HepG2 (cell line): ENCODE measurements around the gene CSMD2. TPM values are rescaled to one million over a fixed set of nuclear protein-coding genes. Genes with fewer than 3 reads are reported as not detected.

Experiments
- ATAC-seq: fragments of 200-7000 bp; cut with Tn5 transposase; 3 replicates; pipeline ENCODE4 v1.9.1; 2020; ENCODE audit warnings: mild to moderate bottlenecking, moderate library complexity
- BruUV-seq: library from RNA; stranded (reverse); fragments of 400-500 nt; replicated peaks from 2 replicates; lab custom pipeline; 2021; lab: Mats Ljungman, UMichigan
- CTCF ChIA-PET: fragments of 300-600 bp; formaldehyde crosslinking; extraction: SDS; loops from one replicate; lab custom pipeline; 2021; ENCODE audit warnings: low total read pairs, inconsistent platforms, low intra/inter-chr PET ratio; lab: Yijun Ruan, JAX
- POLR2A ChIA-PET: fragments of 350-600 bp; sonication (Branson Sonifier 250); formaldehyde crosslinking; loops from one replicate; lab custom pipeline; 2020; ENCODE audit warnings: antibody characterized with exemption, inconsistent platforms; lab: Yijun Ruan, JAX
- DNase-seq: peaks from one replicate; pipeline ENCODE4 v3.0.0-alpha.2; 2015; ENCODE audit warnings: low spot score
- FAIRE-seq: peaks from 3 replicates; lab custom pipeline; 2011; peaks lifted over from hg19 to GRCh38; lab: Jason Lieb, UNC
- H2AFZ ChIP-seq: one replicate; pipeline ENCODE4 v1.6.1; 2011; ENCODE audit warnings: low read length, inconsistent platforms
- H3K27ac ChIP-seq: fragments of 300-600 bp; 3 replicates; pipeline ENCODE4 v1.8.0; 2011; ENCODE audit warnings: mixed run types, mild to moderate bottlenecking, mixed read lengths, low read length, inconsistent platforms; ENCODE audit not compliant: insufficient read depth; ENCODE audit errors: extremely low read length
- H3K27me3 ChIP-seq, 2 experiments: fragments of 200-600 bp in 1 of 2; 2 replicates in 1 of 2; 3 replicates in 1 of 2; pipeline versions ENCODE4 v1.6.0 to v1.8.0; 2011; ENCODE audit warnings: low read length in 2 of 2, mild to moderate bottlenecking in 2 of 2, moderate library complexity in 2 of 2, inconsistent platforms in 1 of 2; ENCODE audit not compliant: insufficient read depth in 2 of 2, control insufficient read depth in 1 of 2
- H3K36me3 ChIP-seq, 2 experiments: fragments of 200-600 bp in 1 of 2; replicated peaks in 1 of 2; 2 replicates in 1 of 2; 3 replicates in 1 of 2; pipeline versions ENCODE4 v1.5.1 to v1.8.0; 2011; ENCODE audit warnings: low read length in 2 of 2, inconsistent platforms in 1 of 2; ENCODE audit not compliant: insufficient read depth in 2 of 2, control insufficient read depth in 1 of 2
- H3K4me1 ChIP-seq: 2 replicates; pipeline ENCODE4 v1.5.1; 2012; ENCODE audit warnings: low read length, inconsistent platforms; ENCODE audit not compliant: insufficient read depth
- H3K4me2 ChIP-seq: 2 replicates; pipeline ENCODE4 v1.6.0; 2011; ENCODE audit warnings: low read depth, low read length, inconsistent platforms
- H3K4me3 ChIP-seq, 3 experiments: fragments of 200-600 bp in 1 of 3; sonication (generic), shearing (Covaris generic) in 1 of 3; replicated peaks in 1 of 3; 2 replicates each; pipeline ENCODE4 v1.5.1; 2011 to 2016; ENCODE audit warnings: low read length in 3 of 3, inconsistent platforms in 2 of 3, low read depth in 2 of 3, mild to moderate bottlenecking in 2 of 3, control low read depth in 1 of 3, mixed read lengths in 1 of 3; ENCODE audit not compliant: insufficient read depth in 1 of 3
- H3K79me2 ChIP-seq: one replicate; pipeline ENCODE4 v1.6.1; 2011; ENCODE audit warnings: low read length, inconsistent platforms; ENCODE audit not compliant: insufficient read depth
- H3K9ac ChIP-seq: 2 replicates; pipeline ENCODE4 v1.6.0; 2011; ENCODE audit warnings: mild to moderate bottlenecking, low read depth, low read length, inconsistent platforms; ENCODE audit not compliant: insufficient read depth
- H3K9me3 ChIP-seq: 2 replicates; pipeline ENCODE4 v1.5.1; 2012; ENCODE audit warnings: mild to moderate bottlenecking, low read length
- H4K20me1 ChIP-seq: 2 replicates; pipeline ENCODE4 v1.6.0; 2011; ENCODE audit warnings: inconsistent platforms, mild to moderate bottlenecking, low read length, moderate library complexity; ENCODE audit not compliant: insufficient read depth
- ASH2L ChIP-seq: fragments of 300-600, 200-600 bp; sonication (generic); IDR thresholded peaks from 2 replicates; pipeline ENCODE4 v1.7.0; 2017; ENCODE audit warnings: low read depth, mild to moderate bottlenecking, moderate library complexity, mixed read lengths, low read length; ENCODE audit not compliant: insufficient read length
- CHD4 ChIP-seq: fragments of 200-600 bp; sonication (generic); IDR thresholded peaks from 2 replicates; pipeline ENCODE4 v1.7.0; 2017; ENCODE audit warnings: mild to moderate bottlenecking, low read length, borderline replicate concordance
- GPBP1L1 ChIP-seq: sonication (generic); formaldehyde crosslinking; IDR thresholded peaks from 2 replicates; pipeline ENCODE4 v1.5.0; 2020; ENCODE audit warnings: mild to moderate bottlenecking, missing genetic modification reagents
- KDM2A ChIP-seq: sonication (generic); formaldehyde crosslinking; IDR thresholded peaks from 2 replicates; pipeline ENCODE4 v1.4.0; 2020; ENCODE audit warnings: low read depth, missing genetic modification reagents, borderline replicate concordance
- MBNL3 ChIP-seq: fragments of 250-450 bp; sonication (Bioruptor Pico); conservative IDR thresholded peaks from 2 replicates; pipeline ENCODE4 v1.8.0; 2022; ENCODE audit warnings: mild to moderate bottlenecking, inconsistent platforms
- MLXIP ChIP-seq: sonication (generic); formaldehyde crosslinking; IDR thresholded peaks from 2 replicates; pipeline ENCODE4 v1.9.0; 2021; ENCODE audit warnings: missing genetic modification reagents, borderline replicate concordance
- PAXIP1 ChIP-seq: sonication (generic); formaldehyde crosslinking; conservative IDR thresholded peaks from 2 replicates; pipeline ENCODE4 v1.4.0; 2020; ENCODE audit warnings: mild to moderate bottlenecking, missing genetic modification reagents, moderate library complexity
- POLR2A ChIP-seq, 2 experiments: IDR thresholded peaks; 2 replicates each; pipeline ENCODE4 v1.6.1; 2011; ENCODE audit warnings: low read depth in 2 of 2, low read length in 2 of 2, mild to moderate bottlenecking in 1 of 2, moderate library complexity in 1 of 2; ENCODE audit not compliant: insufficient read depth in 1 of 2
- RFXAP ChIP-seq: sonication (generic); formaldehyde crosslinking; IDR thresholded peaks from 2 replicates; pipeline ENCODE4 v1.4.0; 2020; ENCODE audit warnings: missing genetic modification reagents, borderline replicate concordance
- TAF1 ChIP-seq: sonication (generic); formaldehyde crosslinking; IDR thresholded peaks from 2 replicates; pipeline ENCODE4 v1.4.0; 2020; ENCODE audit warnings: missing genetic modification reagents
- TBL1XR1 ChIP-seq: fragments of 150-350 bp; IDR thresholded peaks from 2 replicates; pipeline ENCODE4 v1.6.1; 2014; ENCODE audit warnings: borderline replicate concordance, low read length; ENCODE audit not compliant: partially characterized antibody
- TIGD3 ChIP-seq: sonication (generic); formaldehyde crosslinking; IDR thresholded peaks from 2 replicates; pipeline ENCODE4 v1.5.1; 2020; ENCODE audit warnings: mild to moderate bottlenecking, missing genetic modification reagents, borderline replicate concordance
- ZNF136 ChIP-seq: sonication (generic); formaldehyde crosslinking; IDR thresholded peaks from 2 replicates; pipeline ENCODE4 v1.8.1; 2022; ENCODE audit warnings: low read depth, mild to moderate bottlenecking, moderate library complexity, missing genetic modification reagents
- ZNF367 ChIP-seq: sonication (generic); formaldehyde crosslinking; IDR thresholded peaks from 2 replicates; pipeline ENCODE4 v1.4.0; 2020; ENCODE audit warnings: missing genetic modification reagents, borderline replicate concordance
- ZNF550 ChIP-seq: sonication (generic); formaldehyde crosslinking; IDR thresholded peaks from 2 replicates; pipeline ENCODE4 v1.4.0; 2020; ENCODE audit warnings: mild to moderate bottlenecking, missing genetic modification reagents, borderline replicate concordance
- ZNF605 ChIP-seq: sonication (generic); formaldehyde crosslinking; IDR thresholded peaks from 2 replicates; pipeline ENCODE4 v1.8.0; 2022; ENCODE audit warnings: mild to moderate bottlenecking, missing genetic modification reagents
- WGBS: methylation state at CpG from one replicate; pipeline ENCODE4 v1.1.6; 2017; ENCODE audit warnings: low lambda C conversion rate; 5-methylcytosine and 5-hydroxymethylcytosine counted together
- in situ Hi-C: cut with HindIII; loops from 2 replicates; pipeline ENCODE4 v1.10.0; 2017; ENCODE audit warnings: low pct_unique_long_range_greater_than_20kb; ENCODE audit not compliant: extremely low pct_ligation_motif_present
- intact Hi-C: fragments of 100-400 bp; cut with micrococcal nuclease; formaldehyde crosslinking; loops from one replicate; pipeline ENCODE4 v1.10.0; 2022; ENCODE audit not compliant: unreplicated experiment
- polyA plus RNA-seq, 8 experiments: library from polyadenylated mRNA; depleted of rRNA in 3 of 8; stranded (reverse) in 7 of 8; unstranded in 1 of 8; fragments of >200 nt; fragmentation: Illumina TruSeq in 4 of 8; extraction: Trizol in 4 of 8; gene quantifications; 2 replicates each; pipeline versions ENCODE4 v1.2.1 to v1.2.3, GENCODE V29; 2011 to 2016; ENCODE audit warnings: low read depth in 4 of 8, missing spikeins in 1 of 8, mixed read lengths in 1 of 8; ENCODE audit not compliant: insufficient read depth in 1 of 8
- total RNA-seq, 5 experiments: library from RNA; depleted of rRNA; stranded (reverse); fragments of >200 nt; fragmentation: Illumina TruSeq; extraction: Trizol; gene quantifications; 2 replicates each; pipeline ENCODE4 v1.2.3, GENCODE V29; 2016; ENCODE audit warnings: low read depth in 1 of 5

Gene CSMD2
- total and polyA plus RNA-seq, 2 of the 13 experiments (the other 11 are each of a cell fraction or from before 2014, with no cell fraction given) = not detected

GRCh38 chr1:33471416-33471815 is 693.6 kb downstream of the CSMD2 start:
- Histone ChIP-seq H3K4me3 (peak overlapping the region in 2 of 3 experiments; percentile 48 to 78; a peak in 1 of 6 replicates), H3K79me2 (peaks cover 4% of the 10 kb centered on the region), H2AFZ (peak overlapping the region; percentile 91), H3K4me1 (peaks cover 29% of the 10 kb centered on the region), H3K4me2 (peak overlapping the region; percentile 85), H4K20me1 (no peaks in the 10 kb centered on the region), H3K27ac (no peak overlapping the region), H3K9me3 (no peaks in the 10 kb centered on the region), H3K27me3 (peaks cover 0 to 3% of the 10 kb centered on the region in 2 experiments; a peak in 2 of 5 replicates), H3K36me3 (no peaks in the 10 kb centered on the region), H3K9ac (no peak overlapping the region)
- ATAC-seq (no peak), FAIRE-seq (no peak), DNase-seq (no peak)
- POLR2A ChIA-PET = interaction anchor here (2.2 kb wide), 1 partner anchor 344 kb away, joined by 9 read pairs; no protein-coding TSS in a partner anchor
- CTCF ChIA-PET = no interaction called here
- intact Hi-C loops = loop anchor here (2.0 to 5.0 kb wide), 2 partner anchors 177 to 344 kb away; no protein-coding TSS in a partner anchor
- in situ Hi-C loops = no loop called here
- BruUV-seq = no TSS peak
- WGBS = 94% methylated on average over 4 of the region's 4 CpGs
- TF ChIP-seq ZNF550 (CRISPR knock-in tag) (no peak), TIGD3 (CRISPR knock-in tag) (no peak), KDM2A (CRISPR knock-in tag) (no peak), POLR2A (IDR thresholded peaks at IDR 0.05; ENCODE audit: insufficient read depth in 1 of 2, low read depth in 2 of 2, low read length in 2 of 2) (no peak), TAF1 (CRISPR knock-in tag) (no peak), ZNF136 (CRISPR knock-in tag) (no peak), GPBP1L1 (CRISPR knock-in tag) (no peak), MBNL3 (no peak), PAXIP1 (CRISPR knock-in tag) (no peak), ZNF367 (no peak), RFXAP (CRISPR knock-in tag) (no peak), ASH2L (no peak), MLXIP (no peak), TBL1XR1 (no peak), CHD4 (no peak), ZNF605 (no peak)
